Naive thymus-derived CD4-positive, alpha-beta T cell (primary cell): ENCODE measurements around the gene GP2. TPM values are rescaled to one million over a fixed set of nuclear protein-coding genes. Genes with fewer than 3 reads are reported as not detected.

Experiments used
- ATAC-seq: fragments of 150-1000 bp; cut with Tn5 transposase; 2 replicates; pipeline ENCODE4 v1.10.0; 2021; ENCODE audit warnings: mild to moderate bottlenecking, moderate library complexity
- CTCF ChIA-PET: fragments of 350-600 bp; sonication (Branson Sonifier 250); formaldehyde crosslinking; loops from one replicate; lab custom pipeline; 2021; ENCODE audit warnings: antibody characterized with exemption; lab: Charles Lee
- POLR2A ChIA-PET: fragments of 350-600 bp; sonication (Branson Sonifier 250); formaldehyde crosslinking; loops from one replicate; lab custom pipeline; 2021; ENCODE audit warnings: antibody characterized with exemption, inconsistent platforms; lab: Charles Lee
- DNase-seq, 9 donors: peaks; one replicate each; pipeline versions ENCODE4 v3.0.0 to v3.0.0-alpha.2; 2020 to 2022; ENCODE audit warnings: mixed read lengths in 1 of 9
- H3K27ac ChIP-seq: one replicate; pipeline ENCODE4 v1.7.0; 2013; ENCODE audit warnings: mild to moderate bottlenecking, low read depth, low read length, moderate library complexity
- H3K27me3 ChIP-seq, 2 donors: one replicate each; pipeline ENCODE4 v1.7.0; 2013; ENCODE audit warnings: low read length in 2 of 2, mild to moderate bottlenecking in 2 of 2, moderate library complexity in 2 of 2; ENCODE audit not compliant: control insufficient read depth in 2 of 2, insufficient read depth in 2 of 2
- H3K36me3 ChIP-seq, 3 experiments: 1 replicate in 2 of 3; 2 replicates in 1 of 3; pipeline ENCODE4 v1.7.0; 2013; ENCODE audit warnings: low read length in 3 of 3, mild to moderate bottlenecking in 3 of 3, moderate library complexity in 1 of 3; ENCODE audit not compliant: insufficient read depth in 3 of 3, control insufficient read depth in 2 of 3
- H3K4me1 ChIP-seq, 2 donors: one replicate each; pipeline ENCODE4 v1.7.0; 2013; ENCODE audit warnings: low read length in 2 of 2, mild to moderate bottlenecking in 2 of 2, moderate library complexity in 1 of 2; ENCODE audit not compliant: control insufficient read depth in 2 of 2, insufficient read depth in 2 of 2
- H3K4me3 ChIP-seq: 2 replicates; pipeline ENCODE4 v1.7.0; 2013; ENCODE audit warnings: mild to moderate bottlenecking, low read length
- H3K9me3 ChIP-seq, 3 experiments: 1 replicate in 2 of 3; 2 replicates in 1 of 3; pipeline ENCODE4 v1.7.0; 2013; ENCODE audit warnings: low read length in 3 of 3; ENCODE audit not compliant: control insufficient read depth in 2 of 3
- H3K27ac Mint-ChIP-seq, 9 donors: one replicate each; pipeline ENCODE4 v1.8.0; 2020 to 2022; ENCODE audit warnings: mixed read lengths in 9 of 9, mild to moderate bottlenecking in 8 of 9, moderate library complexity in 5 of 9, inconsistent platforms in 2 of 9
- H3K27me3 Mint-ChIP-seq, 5 donors: one replicate each; pipeline ENCODE4 v1.8.0; 2021 to 2022; ENCODE audit warnings: mixed read lengths in 5 of 5, mild to moderate bottlenecking in 1 of 5
- H3K36me3 Mint-ChIP-seq, 5 donors: one replicate each; pipeline ENCODE4 v1.8.0; 2020 to 2022; ENCODE audit warnings: mixed read lengths in 5 of 5, mild to moderate bottlenecking in 3 of 5, inconsistent platforms in 1 of 5
- H3K4me1 Mint-ChIP-seq, 7 donors: one replicate each; pipeline ENCODE4 v1.8.0; 2020 to 2022; ENCODE audit warnings: mixed read lengths in 7 of 7, mild to moderate bottlenecking in 3 of 7, inconsistent platforms in 1 of 7
- H3K4me3 Mint-ChIP-seq, 10 donors: one replicate each; pipeline ENCODE4 v1.8.0; 2020 to 2022; ENCODE audit warnings: mild to moderate bottlenecking in 10 of 10, mixed read lengths in 10 of 10, moderate library complexity in 6 of 10, inconsistent platforms in 2 of 10
- H3K9me3 Mint-ChIP-seq, 11 donors: one replicate each; pipeline ENCODE4 v1.8.0; 2020 to 2022; ENCODE audit warnings: mixed read lengths in 11 of 11, mild to moderate bottlenecking in 4 of 11, inconsistent platforms in 1 of 11, moderate library complexity in 1 of 11
- intact Hi-C, 2 donors: fragments of 100-400 bp; cut with micrococcal nuclease; formaldehyde crosslinking; loops; one replicate each; pipeline ENCODE4 v1.15.1; 2023
- polyA plus RNA-seq, 2 donors: library from polyadenylated mRNA; unstranded; fragments of 300-500 nt; fragmentation: Illumina TruSeq; gene quantifications; one replicate each; pipeline ENCODE4 v1.2.3, GENCODE V29; 2021
- total RNA-seq, 6 experiments: library from RNA in 5 of 6; stranded (reverse) in 5 of 6; gene quantifications; 1 replicate in 5 of 6; 2 replicates in 1 of 6; pipeline ENCODE4 v1.2.3 and lab custom pipeline; 2021 to 2026

GP2 gene
- total and polyA plus RNA-seq, 7 experiments from 2014 or later, result not detected

GRCh38 chr16:20355114-20355782, 27.9 kb upstream of the GP2 start:
- POLR2A ChIA-PET, result no interaction called here
- CTCF ChIA-PET, result no interaction called here
- Mint-ChIP-seq H3K4me3 (no peak overlapping the region), H3K27ac (no peak overlapping the region), H3K9me3 (peaks cover 0 to 7% (median 2%) of the 10 kb centered on the region in 11 donors), H3K27me3 (peaks cover 0 to 46% (median 20%) of the 10 kb centered on the region in 5 donors), H3K4me1 (no peaks in the 10 kb centered on the region), H3K36me3 (no peaks in the 10 kb centered on the region)
- no peak overlapping the region for H3K27ac ChIP-seq
- H3K27me3 ChIP-seq, result peaks cover 0 to 3% of the 10 kb centered on the region in 2 donors
- H3K4me3 ChIP-seq, result no peak overlapping the region
- H3K9me3 ChIP-seq, result no peaks in the 10 kb centered on the region
- no peaks in the 10 kb centered on the region for H3K36me3 ChIP-seq
- ATAC-seq (no peak), DNase-seq (no peak)
- intact Hi-C loops, result no loop called here
- H3K4me1 ChIP-seq, result no peaks in the 10 kb centered on the region

GRCh38 chr16:20353379-20353778, 26.1 kb upstream of the GP2 start:
- Histone ChIP-seq H3K4me1 (no peaks in the 10 kb centered on the region), H3K9me3 (no peaks in the 10 kb centered on the region), H3K4me3 (no peak overlapping the region), H3K27me3 (peaks cover 0 to 3% of the 10 kb centered on the region in 2 donors), H3K36me3 (no peaks in the 10 kb centered on the region), H3K27ac (no peak overlapping the region)
- Mint-ChIP-seq H3K9me3 (peaks cover 0 to 7% (median 0%) of the 10 kb centered on the region in 11 donors), H3K27me3 (peaks cover 0 to 47% (median 20%) of the 10 kb centered on the region in 5 donors), H3K27ac (no peak overlapping the region), H3K4me3 (no peak overlapping the region), H3K4me1 (no peaks in the 10 kb centered on the region), H3K36me3 (no peaks in the 10 kb centered on the region)
- intact Hi-C loops, result no loop called here
- ChIA-PET POLR2A (no interaction called here), CTCF (no interaction called here)
- DNase-seq (no peak), ATAC-seq (no peak)

DNA sequence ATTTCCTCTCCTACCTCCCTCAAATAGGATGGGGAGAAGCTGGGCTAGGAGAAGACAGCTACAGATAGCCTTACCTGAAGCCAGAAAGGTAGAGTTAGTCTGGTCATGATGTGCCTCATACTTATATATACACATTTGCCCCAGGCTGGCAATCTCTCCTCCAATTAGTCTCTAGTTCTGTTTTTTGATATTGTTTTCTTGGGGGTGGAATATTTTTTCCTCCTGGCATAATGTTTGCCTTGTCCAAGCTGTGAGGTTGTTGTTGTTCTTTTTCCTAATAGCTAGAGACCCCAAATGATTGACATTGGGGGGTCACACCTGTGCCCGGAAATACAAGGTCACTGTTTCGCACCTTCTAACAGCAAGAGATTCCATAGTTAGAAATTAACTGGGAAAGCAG, 25.3 kb upstream of the GP2 start, which contains the start of gene UMOD:
UMOD (minus strand) TSS at position 101 of the 400 bp plus-strand sequence. CDS start 1,978 bp downstream, outside the sequence.
- no peaks in the 10 kb centered on the region for H3K4me1 ChIP-seq
- Mint-ChIP-seq H3K4me1 (no peaks in the 10 kb centered on the region), H3K9me3 (peaks cover 0 to 7% (median 0%) of the 10 kb centered on the region in 11 donors), H3K36me3 (no peaks in the 10 kb centered on the region), H3K27ac (no peak within 1 kb of the TSS), H3K27me3 (peaks cover 0 to 51% (median 20%) of the 10 kb centered on the region in 5 donors), H3K4me3 (no peak within 1 kb of the TSS)
- CTCF ChIA-PET, result no interaction called here
- no peak within 1 kb of the TSS for H3K4me3 ChIP-seq
- no peaks in the 10 kb centered on the region for H3K36me3 ChIP-seq
- peaks cover 0 to 3% of the 10 kb centered on the region in 2 donors for H3K27me3 ChIP-seq
- POLR2A ChIA-PET, result no interaction called here
- no peak within 1 kb of the TSS for H3K27ac ChIP-seq
- DNase-seq, result no peak
- intact Hi-C loops, result no loop called here
- H3K9me3 ChIP-seq, result no peaks in the 10 kb centered on the region
- ATAC-seq, result no peak

- H3K4me1 Mint-ChIP-seq, result no peaks in the 10 kb centered on the region
- no peak overlapping the region for H3K27ac ChIP-seq
- H3K9me3 ChIP-seq, result no peaks in the 10 kb centered on the region
- H3K4me3 ChIP-seq, result no peak overlapping the region
- ATAC-seq (no peak), DNase-seq (no peak)
- H3K4me1 ChIP-seq, result no peaks in the 10 kb centered on the region
- no peaks in the 10 kb centered on the region for H3K27me3 ChIP-seq
- H3K4me3 Mint-ChIP-seq, result no peak overlapping the region
- peaks cover 0 to 36% (median 4%) of the 10 kb centered on the region in 5 donors for H3K27me3 Mint-ChIP-seq
- H3K9me3 Mint-ChIP-seq, result peaks cover 0 to 5% (median 0%) of the 10 kb centered on the region in 11 donors
- H3K36me3 ChIP-seq, result no peaks in the 10 kb centered on the region
- H3K27ac Mint-ChIP-seq, result no peak overlapping the region
- H3K36me3 Mint-ChIP-seq, result no peaks in the 10 kb centered on the region
- ChIA-PET CTCF (no interaction called here), POLR2A (no interaction called here)
- intact Hi-C loops, result no loop called here
Measured at GRCh38 chr16:20349615-20350014, 22.3 kb upstream of the GP2 start.

- H3K4me1 Mint-ChIP-seq, result no peaks in the 10 kb centered on the region
- no peak overlapping the region for H3K4me3 Mint-ChIP-seq
- H3K36me3 ChIP-seq, result no peaks in the 10 kb centered on the region
- no peak overlapping the region for H3K27ac Mint-ChIP-seq
- ATAC-seq, result no peak
- no peaks in the 10 kb centered on the region for H3K9me3 ChIP-seq
- ChIA-PET POLR2A (no interaction called here), CTCF (no interaction called here)
- H3K36me3 Mint-ChIP-seq, result no peaks in the 10 kb centered on the region
- no peak for DNase-seq
- H3K4me3 ChIP-seq, result no peak overlapping the region
- no peaks in the 10 kb centered on the region for H3K27me3 ChIP-seq
- intact Hi-C loops, result no loop called here
- H3K27me3 Mint-ChIP-seq, result peaks cover 0 to 31% (median 4%) of the 10 kb centered on the region in 5 donors
- H3K9me3 Mint-ChIP-seq, result peaks cover 0 to 1% (median 0%) of the 10 kb centered on the region in 11 donors
- no peak overlapping the region for H3K27ac ChIP-seq
- H3K4me1 ChIP-seq, result no peaks in the 10 kb centered on the region
Measured at GRCh38 chr16:20348365-20349185, 21.3 kb upstream of the GP2 start.

DNA sequence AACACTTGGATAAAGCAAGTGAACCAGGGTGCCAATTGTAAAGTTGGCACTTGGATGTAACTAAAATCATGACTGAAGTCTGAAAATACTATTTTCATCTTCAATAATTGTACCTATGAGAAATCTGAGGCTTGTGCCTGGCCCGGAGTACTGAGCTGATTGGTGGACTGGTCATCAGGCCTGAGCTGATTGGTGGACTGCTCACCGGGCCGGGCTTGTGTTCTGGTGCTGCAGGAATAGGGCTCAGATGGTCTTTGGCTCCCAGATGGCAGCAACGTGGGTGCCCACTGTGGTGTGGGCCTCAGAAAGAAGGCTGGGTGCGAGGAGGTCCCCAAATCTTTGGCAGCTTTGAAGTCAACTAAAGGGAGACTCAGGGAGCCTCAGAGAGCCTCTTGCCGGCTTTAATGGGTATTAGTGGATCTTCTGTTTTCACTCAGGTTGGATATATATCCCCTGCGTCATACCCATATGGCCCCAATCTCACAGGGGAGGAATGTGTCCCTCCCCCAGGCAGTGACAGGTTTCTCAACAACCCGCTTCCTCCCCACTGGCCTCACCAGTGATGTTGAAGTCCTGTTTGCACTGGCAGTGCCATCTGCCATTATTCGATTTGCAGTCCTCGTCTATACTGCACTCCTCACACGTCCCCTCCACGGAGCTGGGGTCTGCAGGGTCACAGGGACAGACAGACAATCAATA, 20.5 kb upstream of the GP2 start:
- DNase-seq (no peak), ATAC-seq (no peak)
- peaks cover 0 to 1% (median 0%) of the 10 kb centered on the region in 11 donors for H3K9me3 Mint-ChIP-seq
- intact Hi-C loops, result no loop called here
- no peak overlapping the region for H3K4me3 Mint-ChIP-seq
- Histone ChIP-seq H3K9me3 (no peaks in the 10 kb centered on the region), H3K4me1 (no peaks in the 10 kb centered on the region), H3K36me3 (no peaks in the 10 kb centered on the region), H3K27me3 (no peaks in the 10 kb centered on the region), H3K27ac (no peak overlapping the region), H3K4me3 (no peak overlapping the region)
- H3K27me3 Mint-ChIP-seq, result peaks cover 0 to 24% (median 4%) of the 10 kb centered on the region in 5 donors
- POLR2A ChIA-PET, result no interaction called here
- no peaks in the 10 kb centered on the region for H3K4me1 Mint-ChIP-seq
- CTCF ChIA-PET, result no interaction called here
- no peak overlapping the region for H3K27ac Mint-ChIP-seq
- H3K36me3 Mint-ChIP-seq, result no peaks in the 10 kb centered on the region
